Esophagus squamous epithelium (tissue), 5 donors: ENCODE measurements around the gene TEX50. TPM values are rescaled to one million over a fixed set of nuclear protein-coding genes. Genes with fewer than 3 reads are reported as not detected.
"Not testable (repeated sequence)": the region's sequence is repeated elsewhere in the genome, so short reads cannot be mapped to it uniquely, and the experiment has no call there.

ENCODE experiments used
- DNase-seq: peaks from one replicate; lab custom pipeline; 2025; lab: John Stamatoyannopoulos, UW
- H3K27ac ChIP-seq, 4 donors: fragments of 200-600 bp; sonication (generic); one replicate each; pipeline ENCODE4 v1.5.1; 2016 to 2019; ENCODE audit warnings: mild to moderate bottlenecking in 1 of 4
- H3K27me3 ChIP-seq, 4 donors: fragments of 200-600 bp; sonication (generic); 1 replicate in 3 of 4; 2 replicates in 1 of 4; pipeline versions ENCODE4 v1.5.1 to v1.6.0; 2017 to 2021; ENCODE audit warnings: antibody characterized with exemption in 1 of 4
- H3K36me3 ChIP-seq, 3 donors: fragments of 200-600 bp; sonication (generic); one replicate each; pipeline ENCODE4 v1.5.1; 2016 to 2019
- H3K4me1 ChIP-seq, 3 donors: fragments of 200-600 bp; sonication (generic); one replicate each; pipeline ENCODE4 v1.5.1; 2017 to 2019
- H3K4me3 ChIP-seq, 4 donors: fragments of 200-600 bp; sonication (generic); 1 replicate in 3 of 4; 2 replicates in 1 of 4; pipeline ENCODE4 v1.5.1; 2016 to 2019; ENCODE audit warnings: mild to moderate bottlenecking in 2 of 4, moderate library complexity in 1 of 4
- H3K9me3 ChIP-seq, 3 donors: fragments of 200-600 bp; sonication (generic); one replicate each; pipeline ENCODE4 v1.5.1; 2016 to 2019
- POLR2A ChIP-seq, 4 donors: fragments of 450-650 bp; IDR thresholded peaks; one replicate each; pipeline ENCODE4 v1.6.1; 2017; ENCODE audit warnings: antibody characterized with exemption in 4 of 4, mild to moderate bottlenecking in 4 of 4, moderate library complexity in 3 of 4
- WGBS, 2 donors: methylation state at CpG; one replicate each; pipeline ENCODE4 v1.1.5; 2018; 5-methylcytosine and 5-hydroxymethylcytosine counted together
- intact Hi-C: fragments of 100-400 bp; cut with DNase I; formaldehyde crosslinking; loops from one replicate; pipeline ENCODE4 v1.15.0; 2022
- total RNA-seq, 4 donors: library from RNA; depleted of rRNA; stranded (reverse); fragments of >200 nt; gene quantifications; one replicate each; pipeline ENCODE4 v1.1.0, GENCODE V29; 2016
- TF ChIP-seq, protein P1 (sequence below), 6 experiments: fragments of 450-650 bp in 4 of 6; fragments of 200-600 bp in 2 of 6; sonication (generic) in 2 of 6; IDR thresholded peaks; one replicate each; pipeline ENCODE4 v1.5.1; 2016 to 2019; ENCODE audit warnings: antibody characterized with exemption in 6 of 6, mild to moderate bottlenecking in 4 of 6, moderate library complexity in 4 of 6
- donor health status: DM: yes; HTN: yes; CAD: no.

TEX50 gene
- total RNA-seq, 4 donors from 2014 or later, result not detected

DNA sequence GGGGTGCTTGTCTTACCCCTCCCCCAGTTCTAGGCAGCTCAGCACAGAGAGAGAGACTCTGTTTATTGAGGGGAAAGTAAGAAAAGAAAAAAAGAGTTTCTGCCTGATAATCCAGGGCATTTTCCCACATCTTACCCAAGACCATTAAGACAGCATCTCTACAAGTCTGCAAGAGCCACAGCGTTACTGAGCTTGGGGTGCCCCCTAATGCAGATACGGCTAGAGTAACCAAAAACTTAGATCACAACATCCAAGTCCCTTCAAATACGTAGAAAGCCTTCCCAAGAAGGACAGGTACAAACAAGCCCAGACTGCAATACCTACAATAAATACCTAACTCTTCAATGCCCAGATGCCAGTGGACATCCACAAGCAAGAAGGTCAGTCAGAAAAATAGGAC, 6.2 kb upstream of the TEX50 start:
- WGBS, 2 donors, result 59 to 87% methylated on average over 3 of the region's 3 CpGs
- H3K27me3 ChIP-seq, result no peaks in the 10 kb centered on the region
- no peak overlapping the region for H3K27ac ChIP-seq
- no peak overlapping the region for H3K4me3 ChIP-seq
- no peak for DNase-seq
- no peak for TF ChIP-seq POLR2A (IDR thresholded peaks at IDR 0.05)
- TF ChIP-seq, protein P1, sequence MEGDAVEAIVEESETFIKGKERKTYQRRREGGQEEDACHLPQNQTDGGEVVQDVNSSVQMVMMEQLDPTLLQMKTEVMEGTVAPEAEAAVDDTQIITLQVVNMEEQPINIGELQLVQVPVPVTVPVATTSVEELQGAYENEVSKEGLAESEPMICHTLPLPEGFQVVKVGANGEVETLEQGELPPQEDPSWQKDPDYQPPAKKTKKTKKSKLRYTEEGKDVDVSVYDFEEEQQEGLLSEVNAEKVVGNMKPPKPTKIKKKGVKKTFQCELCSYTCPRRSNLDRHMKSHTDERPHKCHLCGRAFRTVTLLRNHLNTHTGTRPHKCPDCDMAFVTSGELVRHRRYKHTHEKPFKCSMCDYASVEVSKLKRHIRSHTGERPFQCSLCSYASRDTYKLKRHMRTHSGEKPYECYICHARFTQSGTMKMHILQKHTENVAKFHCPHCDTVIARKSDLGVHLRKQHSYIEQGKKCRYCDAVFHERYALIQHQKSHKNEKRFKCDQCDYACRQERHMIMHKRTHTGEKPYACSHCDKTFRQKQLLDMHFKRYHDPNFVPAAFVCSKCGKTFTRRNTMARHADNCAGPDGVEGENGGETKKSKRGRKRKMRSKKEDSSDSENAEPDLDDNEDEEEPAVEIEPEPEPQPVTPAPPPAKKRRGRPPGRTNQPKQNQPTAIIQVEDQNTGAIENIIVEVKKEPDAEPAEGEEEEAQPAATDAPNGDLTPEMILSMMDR (IDR thresholded peaks at IDR 0.05), result no peak
- H3K9me3 ChIP-seq, result no peaks in the 10 kb centered on the region
- no peaks in the 10 kb centered on the region for H3K36me3 ChIP-seq
- intact Hi-C loops, result no loop called here
- no peaks in the 10 kb centered on the region for H3K4me1 ChIP-seq

DNA sequence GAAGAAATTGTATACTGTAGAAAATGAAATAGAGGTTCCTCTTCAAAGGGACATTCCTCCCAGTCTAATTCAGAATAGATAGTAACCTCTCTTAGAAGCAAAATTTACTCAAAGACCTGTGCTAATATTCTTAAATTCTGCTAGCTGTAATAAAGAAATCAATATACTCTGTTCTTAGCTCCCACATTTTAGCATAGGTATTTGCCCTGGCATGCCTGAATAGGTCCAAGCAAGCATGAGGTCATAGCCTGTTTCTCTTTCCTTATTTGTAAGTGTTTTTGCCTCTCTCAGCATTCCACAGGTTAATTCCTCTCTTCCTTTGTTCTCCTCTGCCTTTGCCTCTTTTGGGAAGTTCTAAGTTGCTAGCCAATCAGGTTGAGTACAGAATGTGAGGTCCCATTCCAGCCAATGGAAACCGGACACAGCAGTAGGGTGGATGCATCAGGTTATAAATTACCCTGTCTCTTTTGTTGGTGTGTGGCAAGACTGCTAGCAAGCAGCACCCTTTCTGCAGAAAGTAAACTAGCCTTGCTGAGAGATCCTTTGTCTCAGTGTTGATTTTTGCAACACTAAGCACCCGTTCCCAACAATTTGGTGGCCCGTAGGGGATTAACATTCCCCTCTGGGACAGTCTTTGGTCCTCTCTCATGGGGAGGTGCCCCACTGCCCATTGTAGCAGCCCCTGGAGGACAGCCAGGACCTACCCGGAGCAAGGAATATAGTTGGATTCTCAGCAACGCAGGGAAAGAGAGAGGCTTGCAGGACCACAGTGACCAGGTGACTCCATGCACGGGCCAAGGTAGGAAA, 2.3 kb downstream of the TEX50 start:
- WGBS, 2 donors, result 31 to 69% methylated on average over 3 to 6 of the region's 6 CpGs
- H3K36me3 ChIP-seq, H3K27me3 ChIP-seq, H3K27ac ChIP-seq, H3K4me1 ChIP-seq, DNase-seq, intact Hi-C loops, H3K4me3 ChIP-seq: not testable (repeated sequence)
- peaks cover 0 to 12% (median 11%) of the 10 kb centered on the region in 3 donors for H3K9me3 ChIP-seq

DNA sequence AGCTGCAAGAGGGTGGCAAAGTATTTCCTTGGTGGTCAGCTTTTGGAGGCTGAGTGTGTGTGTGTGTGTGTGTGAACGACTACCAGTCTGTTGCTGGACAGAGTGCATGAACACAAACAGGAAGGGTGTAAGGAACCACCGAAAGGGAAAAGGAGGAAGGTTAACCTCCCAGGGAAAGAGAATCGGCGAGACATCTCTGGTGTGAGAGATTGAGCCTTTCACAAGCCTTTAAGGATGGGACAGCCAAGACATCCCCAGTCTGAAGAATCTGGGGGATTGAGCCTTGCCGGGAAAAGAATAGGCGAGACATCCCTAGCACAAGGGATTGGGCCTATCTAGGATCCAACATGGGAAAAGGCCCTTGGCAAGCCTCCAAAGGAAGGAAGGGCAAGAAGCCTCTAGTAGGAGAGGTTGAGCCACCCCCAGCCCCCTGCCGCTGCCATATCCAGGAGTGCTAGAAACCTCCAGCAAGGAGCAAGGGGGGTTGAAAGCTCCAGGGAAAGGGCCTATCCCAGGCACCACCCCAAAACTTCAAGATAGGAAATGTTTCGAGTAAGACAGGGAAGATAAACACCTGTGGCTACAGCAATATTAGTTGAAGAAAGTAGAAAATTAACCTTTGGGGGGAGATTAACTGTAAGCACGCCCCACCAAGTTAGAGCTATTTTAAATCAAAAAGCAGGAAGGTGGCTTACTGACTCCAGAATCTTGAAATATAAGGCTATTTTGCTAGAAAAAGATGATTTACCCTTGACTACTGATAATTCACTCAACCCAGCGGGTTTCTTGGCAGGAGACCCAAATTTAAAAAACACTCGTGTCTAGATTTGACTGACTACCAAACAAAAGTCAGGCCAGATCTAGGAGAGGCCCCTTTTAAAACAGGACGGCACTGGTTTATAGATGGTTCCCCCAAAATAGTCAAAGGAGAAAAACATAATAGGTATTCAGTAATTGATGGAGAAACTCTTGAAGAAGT, 3.2 kb downstream of the TEX50 start:
- intact Hi-C loops, result no loop called here
- Histone ChIP-seq H3K4me3 (no peak overlapping the region), H3K27ac (no peak overlapping the region), H3K4me1 (peaks cover 0 to 3% (median 0%) of the 10 kb centered on the region in 3 donors), H3K9me3 (peaks cover 0 to 19% (median 11%) of the 10 kb centered on the region in 3 donors), H3K27me3 (no peaks in the 10 kb centered on the region), H3K36me3 (no peaks in the 10 kb centered on the region)
- 82 to 83% methylated on average over 12 of the region's 12 CpGs for WGBS, 2 donors
- DNase-seq, result no peak
- TF ChIP-seq POLR2A (IDR thresholded peaks at IDR 0.05), result no peak
- TF ChIP-seq, protein P1 (IDR thresholded peaks at IDR 0.05), result no peak

DNA sequence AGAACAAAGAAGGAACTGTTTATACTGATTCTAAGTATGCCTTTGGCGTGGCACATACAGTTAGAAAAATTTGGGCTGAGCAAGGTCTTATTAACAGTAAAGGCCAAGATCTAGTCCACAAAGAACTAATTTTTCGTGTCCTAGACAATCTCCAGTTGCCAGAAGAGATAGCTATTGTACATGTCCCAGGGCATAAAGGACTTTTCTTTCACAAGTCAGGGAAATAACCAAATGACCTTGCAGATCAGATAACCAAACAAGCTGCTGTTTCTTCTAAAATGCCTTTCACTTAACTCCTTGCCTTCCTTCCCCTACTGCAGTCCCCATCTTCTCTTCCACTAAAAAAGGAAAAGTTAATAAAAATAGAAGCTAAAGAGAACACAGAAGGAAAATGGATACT, 4.0 kb downstream of the TEX50 start:
- no peak overlapping the region for H3K27ac ChIP-seq
- H3K9me3 ChIP-seq, result peaks cover 0 to 21% (median 11%) of the 10 kb centered on the region in 3 donors
- H3K27me3 ChIP-seq, result no peaks in the 10 kb centered on the region
- peaks cover 0 to 3% (median 0%) of the 10 kb centered on the region in 3 donors for H3K4me1 ChIP-seq
- WGBS, 2 donors, result 51 to 59% methylated on average over 2 of the region's 2 CpGs
- DNase-seq, result no peak
- TF ChIP-seq, protein P1 (IDR thresholded peaks at IDR 0.05), result no peak
- TF ChIP-seq POLR2A (IDR thresholded peaks at IDR 0.05), result no peak
- H3K4me3 ChIP-seq, result no peak overlapping the region
- H3K36me3 ChIP-seq, result no peaks in the 10 kb centered on the region
- intact Hi-C loops, result no loop called here

DNA sequence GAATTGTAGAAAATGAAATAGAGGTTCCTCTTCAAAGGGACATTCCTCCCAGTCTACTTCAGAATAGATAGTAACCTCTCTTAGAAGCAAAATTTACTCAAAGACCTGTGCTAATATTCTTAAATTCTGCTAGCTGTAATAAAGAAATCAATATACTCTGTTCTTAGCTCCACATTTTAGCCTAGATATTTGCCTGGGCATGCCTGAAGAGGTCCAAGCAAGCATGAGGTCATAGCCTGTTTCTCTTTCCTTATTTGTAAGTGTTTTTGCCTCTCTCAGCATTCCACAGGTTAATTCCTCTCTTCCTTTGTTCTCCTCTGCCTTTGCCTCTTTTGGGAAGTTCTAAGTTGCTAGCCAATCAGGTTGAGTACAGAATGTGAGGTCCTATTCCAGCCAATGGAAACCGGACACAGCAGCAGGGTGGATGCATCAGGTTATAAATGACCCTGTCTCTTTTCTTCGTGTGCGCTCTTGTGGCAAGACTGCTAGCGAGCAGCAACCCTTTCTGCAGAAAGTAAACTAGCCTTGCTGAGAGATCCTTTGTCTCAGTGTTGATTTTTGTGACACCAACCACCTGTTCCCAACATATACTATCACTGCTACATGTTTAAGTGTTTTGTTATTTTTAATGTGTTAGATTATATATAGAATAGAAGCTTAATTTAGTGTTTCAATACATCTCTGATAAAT, 7.5 kb downstream of the TEX50 start:
- DNase-seq, H3K4me3 ChIP-seq, intact Hi-C loops, H3K27ac ChIP-seq, H3K36me3 ChIP-seq, H3K27me3 ChIP-seq, H3K4me1 ChIP-seq: not testable (repeated sequence)
- peaks cover 0 to 19% (median 11%) of the 10 kb centered on the region in 3 donors for H3K9me3 ChIP-seq
- WGBS, 2 donors, result 89 to 91% methylated on average over 4 of the region's 4 CpGs
